Fibroblast of mammary gland (primary cell): Measurements from ENCODE around the gene IL15RA.
"Not testable (repeated sequence)": the region's sequence is repeated elsewhere in the genome, so short reads cannot be mapped to it uniquely, and the experiment has no call there.

ENCODE experiments used
- DNase-seq: peaks from one replicate; pipeline ENCODE4 v3.0.0-alpha.2; 2010; ENCODE audit warnings: low read depth
- H3K4me3 ChIP-seq: 2 replicates; pipeline ENCODE4 v1.5.1; 2011; ENCODE audit warnings: low read depth, mild to moderate bottlenecking, low read length, moderate library complexity; ENCODE audit not compliant: control insufficient read depth
- TF ChIP-seq, protein P1 (sequence below): conservative IDR thresholded peaks from 2 replicates; pipeline ENCODE4 v1.5.1; 2011; ENCODE audit warnings: low read depth, low read length, inconsistent platforms; ENCODE audit not compliant: control insufficient read depth, insufficient read depth

IL15RA gene

DNA sequence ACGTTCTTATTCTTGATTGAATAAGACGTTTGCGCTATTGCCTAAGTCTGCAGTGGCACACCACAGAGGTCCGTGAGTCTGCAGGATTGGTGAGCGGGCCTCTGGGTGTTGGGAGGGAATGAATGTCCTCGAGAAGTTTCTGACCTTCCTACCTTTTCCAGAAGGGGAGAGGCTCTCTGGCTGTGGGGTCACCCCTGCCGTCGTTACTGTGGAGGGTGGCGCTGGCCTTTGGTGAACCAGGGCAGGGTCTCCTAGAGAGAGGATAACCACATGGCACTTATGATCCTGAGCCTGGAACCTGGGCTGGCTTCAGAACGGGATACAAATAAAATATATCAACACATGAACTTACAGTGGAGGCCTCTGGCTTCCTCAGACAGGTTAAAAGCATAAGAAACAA is 13.8 kb downstream of the IL15RA start:
- H3K4me3 ChIP-seq: no peak overlapping the region
- TF ChIP-seq, protein P1, sequence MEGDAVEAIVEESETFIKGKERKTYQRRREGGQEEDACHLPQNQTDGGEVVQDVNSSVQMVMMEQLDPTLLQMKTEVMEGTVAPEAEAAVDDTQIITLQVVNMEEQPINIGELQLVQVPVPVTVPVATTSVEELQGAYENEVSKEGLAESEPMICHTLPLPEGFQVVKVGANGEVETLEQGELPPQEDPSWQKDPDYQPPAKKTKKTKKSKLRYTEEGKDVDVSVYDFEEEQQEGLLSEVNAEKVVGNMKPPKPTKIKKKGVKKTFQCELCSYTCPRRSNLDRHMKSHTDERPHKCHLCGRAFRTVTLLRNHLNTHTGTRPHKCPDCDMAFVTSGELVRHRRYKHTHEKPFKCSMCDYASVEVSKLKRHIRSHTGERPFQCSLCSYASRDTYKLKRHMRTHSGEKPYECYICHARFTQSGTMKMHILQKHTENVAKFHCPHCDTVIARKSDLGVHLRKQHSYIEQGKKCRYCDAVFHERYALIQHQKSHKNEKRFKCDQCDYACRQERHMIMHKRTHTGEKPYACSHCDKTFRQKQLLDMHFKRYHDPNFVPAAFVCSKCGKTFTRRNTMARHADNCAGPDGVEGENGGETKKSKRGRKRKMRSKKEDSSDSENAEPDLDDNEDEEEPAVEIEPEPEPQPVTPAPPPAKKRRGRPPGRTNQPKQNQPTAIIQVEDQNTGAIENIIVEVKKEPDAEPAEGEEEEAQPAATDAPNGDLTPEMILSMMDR: no peak
- no peak for DNase-seq

DNA sequence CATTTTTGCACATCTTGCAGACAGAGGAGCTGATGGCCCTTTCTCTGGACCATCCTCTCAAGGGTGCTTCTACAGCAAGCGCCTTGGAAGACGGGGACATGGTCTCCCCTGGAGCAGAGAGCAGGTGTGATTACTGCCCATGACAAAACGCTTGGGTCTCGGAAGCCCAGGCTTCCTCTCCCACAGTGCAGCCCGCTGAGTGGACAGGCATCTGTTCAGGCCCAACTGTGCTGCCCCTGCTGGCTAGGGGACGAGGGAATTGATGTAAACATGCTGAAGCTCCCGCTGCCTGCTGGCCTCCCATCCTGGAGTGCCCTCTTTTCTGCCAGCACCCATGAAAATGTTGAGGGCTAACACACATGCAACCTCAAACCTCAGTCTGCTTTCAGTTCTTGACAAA is 14.3 kb downstream of the IL15RA start:
- DNase-seq: no peak
- H3K4me3 ChIP-seq: no peak overlapping the region
- TF ChIP-seq, protein P1: no peak

DNA sequence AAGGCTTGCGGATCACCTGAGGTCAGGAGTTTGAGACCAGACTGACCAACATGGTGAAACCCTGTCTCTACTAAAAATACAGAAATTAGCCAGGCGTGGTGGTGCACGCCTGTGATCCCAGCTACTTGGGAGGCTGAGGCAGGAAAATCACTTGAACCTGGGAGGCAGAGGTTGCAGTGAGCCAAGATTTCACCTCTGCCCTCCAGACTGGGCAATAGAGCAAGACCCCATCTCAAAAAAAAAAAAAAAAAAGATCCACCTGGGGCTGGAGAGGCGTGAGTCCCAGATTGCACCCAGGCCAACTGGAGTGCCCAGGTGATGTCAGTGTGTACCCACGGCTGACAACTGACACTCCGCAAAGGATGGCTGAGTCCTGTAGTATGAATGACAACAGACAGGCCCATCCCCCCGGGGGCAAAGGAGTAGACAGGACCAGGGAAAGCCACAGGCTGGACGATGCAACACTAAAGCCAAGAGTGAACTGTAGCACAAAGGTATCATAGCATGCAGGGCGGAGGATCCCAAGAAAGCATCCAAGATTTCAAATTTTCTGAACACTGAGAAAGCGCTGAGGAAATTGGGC is 14.9 kb downstream of the IL15RA start:
- H3K4me3 ChIP-seq, DNase-seq: not testable (repeated sequence)

DNA sequence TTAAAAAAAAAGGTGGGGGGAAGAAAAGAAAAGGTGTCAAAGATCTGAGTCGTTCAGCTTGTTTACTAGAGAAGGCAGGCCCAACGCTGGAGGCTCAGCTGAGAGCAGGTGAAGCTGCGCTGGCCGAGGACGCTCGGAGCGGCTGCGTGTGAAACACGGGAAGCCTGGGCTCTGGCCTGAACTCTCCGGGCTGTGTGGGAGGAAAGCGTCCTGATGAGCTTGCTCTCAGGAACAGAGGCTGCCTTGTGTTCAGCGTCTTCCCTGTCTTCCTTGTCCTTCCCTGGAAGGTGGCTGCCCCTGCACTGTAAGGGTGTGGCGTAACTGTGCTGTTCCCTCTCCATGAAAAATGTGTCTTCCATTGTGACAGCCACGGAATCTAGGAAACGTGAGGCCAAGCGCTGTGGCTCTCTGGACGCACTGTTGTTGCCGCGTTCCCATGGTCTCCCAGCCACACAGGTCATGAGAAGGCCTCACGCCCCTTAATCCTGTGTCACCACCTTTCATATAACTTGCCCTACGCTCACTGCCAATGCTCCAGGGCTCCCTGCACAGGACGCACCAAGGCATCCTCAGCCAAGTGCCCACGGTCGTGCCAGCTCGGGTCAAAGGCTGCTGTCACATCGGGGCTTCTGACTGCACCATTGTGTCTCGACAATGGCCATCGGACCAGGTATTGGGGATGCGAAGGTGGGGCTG is 15.8 kb downstream of the IL15RA start:
- no peak for DNase-seq
- TF ChIP-seq, protein P1: no peak
- no peak overlapping the region for H3K4me3 ChIP-seq

DNA sequence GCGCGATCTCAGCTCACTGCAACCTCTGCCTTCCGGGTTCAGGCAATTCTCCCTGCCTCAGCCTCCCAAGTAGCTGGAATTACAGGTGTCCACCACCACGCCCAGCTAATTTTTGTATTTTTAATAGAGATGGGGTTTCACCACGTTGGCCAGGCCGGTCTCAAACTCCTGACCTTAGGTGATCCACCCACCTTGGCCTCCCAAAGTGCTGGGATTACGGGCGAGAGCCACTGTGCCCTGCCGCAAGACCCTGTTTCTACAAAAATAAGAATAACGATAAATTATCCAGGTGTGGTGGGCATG is 16.4 kb downstream of the IL15RA start:
- not testable (repeated sequence) for H3K4me3 ChIP-seq, DNase-seq

DNA sequence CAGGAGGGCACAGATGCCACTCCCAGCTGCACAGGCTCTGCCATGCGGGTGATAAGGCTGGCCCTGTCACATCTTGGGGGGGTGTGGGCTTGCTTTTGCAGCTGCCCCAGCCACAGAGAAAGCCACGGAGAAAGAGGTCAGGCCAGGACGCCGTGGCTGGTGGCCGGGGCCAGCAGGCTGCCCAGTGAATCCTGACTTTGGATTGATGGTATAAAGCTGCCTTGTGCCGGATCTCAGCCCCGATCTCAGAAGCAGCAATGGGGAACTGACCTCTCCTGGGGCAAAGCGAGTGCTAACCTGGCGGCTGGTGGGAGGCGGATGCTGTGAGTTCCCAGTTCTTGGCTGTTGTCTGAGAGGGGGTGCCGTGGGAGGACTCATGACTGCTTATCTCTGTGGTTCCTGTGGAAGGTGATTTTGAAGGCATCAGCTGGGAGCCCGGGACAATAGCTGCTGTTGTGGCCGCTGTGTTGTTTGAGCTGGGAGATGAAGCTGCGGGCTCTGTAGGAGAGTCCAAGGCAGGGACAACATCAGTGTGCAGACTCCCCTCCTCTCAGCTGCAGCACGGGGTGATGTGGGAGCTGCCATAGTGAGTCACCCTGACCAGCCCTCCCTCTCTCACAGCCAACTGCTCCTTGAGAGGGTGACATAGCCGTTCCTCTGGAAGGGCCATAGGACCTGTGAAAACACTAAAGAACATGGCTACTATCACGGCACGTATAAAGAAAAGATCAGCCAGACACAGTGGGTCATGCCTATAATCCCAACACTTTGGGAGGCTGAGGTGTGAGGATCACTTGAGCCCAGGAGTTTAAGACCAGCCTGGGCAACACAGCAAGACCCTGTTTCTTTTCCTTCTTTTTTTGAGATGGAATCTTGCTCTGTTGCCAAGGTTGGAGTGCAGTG is 17.0 kb downstream of the IL15RA start:
- TF ChIP-seq, protein P1: no peak
- H3K4me3 ChIP-seq: no peak overlapping the region
- no peak for DNase-seq

DNA sequence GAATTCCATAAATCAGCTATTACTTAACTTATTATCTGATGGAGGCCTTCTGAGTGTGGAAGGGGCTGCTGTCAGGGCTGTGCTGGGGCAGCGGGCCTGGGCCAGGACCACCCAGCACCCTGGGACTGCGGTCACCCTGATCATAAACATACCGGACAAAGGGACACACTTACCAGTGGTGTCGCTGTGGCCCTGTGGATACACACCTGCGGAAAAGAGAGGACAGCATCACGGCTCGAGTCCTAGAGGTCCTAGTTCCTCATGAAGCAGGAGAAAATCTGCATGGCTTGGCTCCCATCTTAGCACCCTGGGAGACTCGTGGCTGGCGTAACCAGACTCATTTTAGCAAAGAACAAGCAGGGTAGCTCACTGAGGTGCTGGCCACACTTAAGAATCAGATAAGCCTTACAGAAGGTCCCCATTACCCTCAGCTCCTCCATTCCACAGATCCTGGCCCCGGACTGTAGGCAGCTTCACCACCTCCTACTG is 17.7 kb downstream of the IL15RA start:
- TF ChIP-seq, protein P1: no peak
- no peak overlapping the region for H3K4me3 ChIP-seq
- no peak for DNase-seq
